GM18907 (cell line): ENCODE results near the gene CNOT1.
"Not testable (repeated sequence)": the region's sequence is repeated elsewhere in the genome, so short reads cannot be mapped to it uniquely, and the experiment has no call there.

Source experiments
- ATAC-seq: cut with Tn5 transposase; IDR thresholded peaks from one replicate; pipeline ENCODE4 v1.9.1; 2021; ENCODE audit warnings: mild to moderate bottlenecking, moderate library complexity; ENCODE audit not compliant: unreplicated experiment

Gene CNOT1

GRCh38 chr16:58638148-58639036, 8.8 kb upstream of the CNOT1 start:
- no peak for ATAC-seq

- ATAC-seq, result not testable (repeated sequence)
These were observed 7.4 kb upstream of the CNOT1 start for GRCh38 chr16:58637021-58637420.

- ATAC-seq, result no peak
These were observed 6.8 kb upstream of the CNOT1 start for GRCh38 chr16:58636466-58636865.

GRCh38 chr16:58635502-58635901, 5.9 kb upstream of the CNOT1 start:
- ATAC-seq, result no peak

- ATAC-seq, result no peak
These were observed 4.7 kb upstream of the CNOT1 start for GRCh38 chr16:58634265-58634802.

GRCh38 chr16:58628845-58629732, 537 bp downstream of the CNOT1 start:
- peak; percentile 2 for ATAC-seq

GRCh38 chr16:58624209-58624608, 5.4 kb downstream of the CNOT1 start:
- no peak for ATAC-seq

- ATAC-seq, result no peak
These were observed 9.2 kb downstream of the CNOT1 start for GRCh38 chr16:58620396-58620795.

GRCh38 chr16:58615280-58615679, 14.3 kb downstream of the CNOT1 start:
- no peak for ATAC-seq

- no peak for ATAC-seq
These were observed 14.8 kb downstream of the CNOT1 start for GRCh38 chr16:58614860-58615259.

- ATAC-seq, result no peak
These were observed 15.4 kb downstream of the CNOT1 start for GRCh38 chr16:58614212-58614611.

- not testable (repeated sequence) for ATAC-seq
These were observed 16.7 kb downstream of the CNOT1 start for GRCh38 chr16:58612965-58613364.

- no peak for ATAC-seq
These were observed 21.0 kb downstream of the CNOT1 start for GRCh38 chr16:58608601-58609136.

- ATAC-seq, result no peak
These were observed 24.1 kb downstream of the CNOT1 start for GRCh38 chr16:58605562-58605961.

GRCh38 chr16:58591083-58591482, 38.5 kb downstream of the CNOT1 start:
- no peak for ATAC-seq

- no peak for ATAC-seq
These were observed 40.2 kb downstream of the CNOT1 start for GRCh38 chr16:58589326-58589905.

GRCh38 chr16:58588406-58588805, 41.2 kb downstream of the CNOT1 start:
- ATAC-seq, result no peak

GRCh38 chr16:58586340-58587030, 43.1 kb downstream of the CNOT1 start:
- no peak for ATAC-seq

GRCh38 chr16:58584831-58585505, 44.7 kb downstream of the CNOT1 start:
- no peak for ATAC-seq
